Lung (tissue), 12 donors: Measurements from ENCODE around the gene VAMP3. TPM values are rescaled to one million over a fixed set of nuclear protein-coding genes. Genes with fewer than 3 reads are reported as not detected.
A peak's percentile ranks its signal among the peaks of the same experiment; 100 is the strongest.

Experiments
- ATAC-seq: fragments of 200-7000 bp; cut with Tn5 transposase; one replicate; pipeline ENCODE4 v1.9.1; 2020; ENCODE audit warnings: moderate number of reproducible peaks; ENCODE audit not compliant: insufficient read depth, low FRiP score
- DNase-seq, 3 donors: peaks; one replicate each; pipeline ENCODE4 v3.0.0-alpha.2; 2013 to 2017
- H3K27ac ChIP-seq, 2 donors: one replicate each; pipeline ENCODE4 v1.5.1; 2013; ENCODE audit warnings: mild to moderate bottlenecking in 2 of 2, moderate library complexity in 2 of 2, control low read depth in 1 of 2, inconsistent platforms in 1 of 2, low read depth in 1 of 2, low read length in 1 of 2
- H3K27me3 ChIP-seq, 3 donors: one replicate each; pipeline ENCODE4 v1.5.1; 2013; ENCODE audit warnings: low read length in 2 of 3; ENCODE audit not compliant: control insufficient read depth in 3 of 3, insufficient read depth in 3 of 3
- H3K36me3 ChIP-seq, 4 donors: one replicate each; pipeline ENCODE4 v1.5.1; 2013; ENCODE audit warnings: low read length in 4 of 4, mild to moderate bottlenecking in 1 of 4, moderate library complexity in 1 of 4; ENCODE audit not compliant: control insufficient read depth in 4 of 4, insufficient read depth in 4 of 4
- H3K4me1 ChIP-seq, 5 donors: one replicate each; pipeline ENCODE4 v1.5.1; 2013; ENCODE audit warnings: low read length in 5 of 5, mild to moderate bottlenecking in 2 of 5, moderate library complexity in 1 of 5; ENCODE audit not compliant: control insufficient read depth in 5 of 5, insufficient read depth in 5 of 5
- H3K4me3 ChIP-seq: one replicate; pipeline ENCODE4 v1.5.1; 2013; ENCODE audit warnings: mild to moderate bottlenecking, control low read depth, moderate library complexity
- H3K9ac ChIP-seq, 2 donors: one replicate each; pipeline ENCODE4 v1.5.1; 2013; ENCODE audit warnings: low read length in 2 of 2, control low read depth in 1 of 2; ENCODE audit not compliant: insufficient read depth in 1 of 2
- H3K9me3 ChIP-seq, 4 donors: one replicate each; pipeline ENCODE4 v1.5.1; 2013; ENCODE audit warnings: low read length in 3 of 4, mild to moderate bottlenecking in 1 of 4, moderate library complexity in 1 of 4; ENCODE audit not compliant: control insufficient read depth in 4 of 4, insufficient read depth in 3 of 4
- CTCF ChIP-seq: IDR thresholded peaks from 2 replicates; pipeline ENCODE4 v1.5.1; 2012; ENCODE audit warnings: mild to moderate bottlenecking; ENCODE audit errors: control extremely low read depth, extremely low read depth
- WGBS, 2 donors: extraction: QIAGEN DNeasy Blood & Tissue Kit; methylation state at CpG; one replicate each; pipeline ENCODE4 v1.1.7; 2013; 5-methylcytosine and 5-hydroxymethylcytosine counted together
- polyA plus RNA-seq, 2 donors: library from polyadenylated mRNA; stranded (reverse); fragments of 200-250 nt; gene quantifications; one replicate each; pipeline ENCODE4 v1.2.1, GENCODE V29; 2013
- total RNA-seq, 2 donors: library from RNA; depleted of rRNA in 1 of 2; stranded (reverse); fragments of >200 nt in 1 of 2; gene quantifications; one replicate each; pipeline ENCODE4 v1.2.1, GENCODE V29; 2014 to 2021
- donor health status: control.
- donor health status: control.
- donor health status: Bipolar disorder and iron deficiency.
- donor health status: healthy.
- donor health status: DM: yes; HTN: yes; CAD: no.

Gene VAMP3
- total and polyA plus RNA-seq, 4 donors, result 46.6 to 146 (median 87.0) TPM

GRCh38 chr1:7805460-7805859, 34.4 kb downstream of the VAMP3 start:
- H3K36me3 ChIP-seq, result peaks cover 0 to 36% (median 23%) of the 10 kb centered on the region in 4 donors
- WGBS, 2 donors, result 94 to 95% methylated on average over 9 of the region's 9 CpGs
- ATAC-seq, result no peak
- H3K27ac ChIP-seq, result no peak overlapping the region
- no peak for TF ChIP-seq CTCF
- H3K4me3 ChIP-seq, result no peak overlapping the region
- H3K9ac ChIP-seq, result no peak overlapping the region
- no peaks in the 10 kb centered on the region for H3K4me1 ChIP-seq
- no peaks in the 10 kb centered on the region for H3K27me3 ChIP-seq
- no peak for DNase-seq
- H3K9me3 ChIP-seq, result no peaks in the 10 kb centered on the region

GRCh38 chr1:7808253-7808844, 37.3 kb downstream of the VAMP3 start:
- Histone ChIP-seq H3K4me3 (no peak overlapping the region), H3K9ac (no peak overlapping the region), H3K4me1 (no peaks in the 10 kb centered on the region), H3K36me3 (peaks cover 6 to 37% (median 24%) of the 10 kb centered on the region in 4 donors), H3K27me3 (no peaks in the 10 kb centered on the region), H3K9me3 (peaks cover 0 to 3% (median 2%) of the 10 kb centered on the region in 4 donors), H3K27ac (no peak overlapping the region)
- 14 to 28% methylated on average over 1 of the region's 1 CpG for WGBS, 2 donors
- DNase-seq (peak in 2 of 3 donors; percentile 23 to 31), ATAC-seq (no peak)
- TF ChIP-seq CTCF, result no peak

- H3K9ac ChIP-seq, result no peak overlapping the region
- WGBS, 2 donors, result 95% methylated on average over 13 of the region's 13 CpGs
- no peak overlapping the region for H3K4me3 ChIP-seq
- no peaks in the 10 kb centered on the region for H3K4me1 ChIP-seq
- no peaks in the 10 kb centered on the region for H3K27me3 ChIP-seq
- no peak for TF ChIP-seq CTCF
- H3K9me3 ChIP-seq, result peaks cover 0 to 9% (median 5%) of the 10 kb centered on the region in 4 donors
- H3K27ac ChIP-seq, result no peak overlapping the region
- ATAC-seq (no peak), DNase-seq (no peak)
- peaks cover 11 to 31% (median 27%) of the 10 kb centered on the region in 4 donors for H3K36me3 ChIP-seq
Measured at GRCh38 chr1:7809742-7810141, 38.6 kb downstream of the VAMP3 start.

- ATAC-seq (no peak), DNase-seq (no peak)
- WGBS, 2 donors, result 83 to 86% methylated on average over 7 of the region's 7 CpGs
- Histone ChIP-seq H3K27ac (no peak overlapping the region), H3K4me3 (no peak overlapping the region), H3K4me1 (no peaks in the 10 kb centered on the region), H3K9me3 (peaks cover 0 to 9% (median 5%) of the 10 kb centered on the region in 4 donors), H3K36me3 (peaks cover 11 to 27% (median 24%) of the 10 kb centered on the region in 4 donors), H3K9ac (no peak overlapping the region), H3K27me3 (no peaks in the 10 kb centered on the region)
- no peak for TF ChIP-seq CTCF
Measured at GRCh38 chr1:7810395-7810794, 39.3 kb downstream of the VAMP3 start.
